ENCODE measurements around the gene AGAP9. TPM values are rescaled to one million over a fixed set of nuclear protein-coding genes. Genes with fewer than 3 reads are reported as not detected.
"Not testable (repeated sequence)": the region's sequence is repeated elsewhere in the genome, so short reads cannot be mapped to it uniquely, and the experiment has no call there.

AGAP9 gene
- total RNA-seq, 2 donors from 2014 or later = 12.0 to 14.5 TPM

DNA sequence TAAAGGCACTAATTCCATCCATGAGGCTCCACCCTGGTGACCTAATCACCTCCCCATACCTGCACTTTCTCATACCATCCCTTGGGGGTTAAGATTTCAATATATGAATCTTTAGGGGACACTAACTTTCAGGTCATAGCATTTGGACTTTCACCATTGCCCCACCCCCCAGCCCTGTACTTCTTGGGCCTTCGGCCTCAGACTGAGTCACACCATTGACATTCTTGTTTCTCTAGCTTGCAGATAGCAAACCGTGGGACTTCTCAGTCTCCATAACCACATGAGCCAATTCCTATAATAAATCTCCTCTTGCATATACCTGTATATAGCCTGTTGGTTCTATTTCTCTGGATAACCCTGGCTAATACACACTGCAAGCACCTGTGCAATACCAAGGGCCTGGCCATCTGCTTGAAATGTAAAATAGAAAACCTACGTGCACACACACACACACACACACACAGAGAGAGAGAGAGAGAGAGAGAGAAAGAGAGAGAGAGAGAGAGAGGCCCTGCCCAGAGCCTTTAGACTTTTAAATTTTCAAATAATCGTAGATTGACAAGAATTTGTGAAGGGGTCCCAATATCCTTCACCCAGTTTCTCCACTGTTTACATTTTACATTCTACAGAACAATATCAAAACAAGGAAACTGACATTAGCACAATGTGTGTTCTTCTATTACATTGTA, 64.8 kb downstream of the AGAP9 start:
- DNase-seq (no peak), ATAC-seq (no peak)
- no peaks in the 10 kb centered on the region for H3K9me3 ChIP-seq (ENCODE audit: control insufficient read depth, low read length, poor library complexity, severe bottlenecking)
- no peak overlapping the region for H3K27ac Mint-ChIP-seq
- H3K4me1 Mint-ChIP-seq = peaks cover 6% of the 10 kb centered on the region
- H3K27me3 Mint-ChIP-seq = peaks cover 49% of the 10 kb centered on the region
- H3K4me3 Mint-ChIP-seq = no peak overlapping the region
- H3K36me3 Mint-ChIP-seq (ENCODE audit: low read depth) = peaks cover 2% of the 10 kb centered on the region

DNA sequence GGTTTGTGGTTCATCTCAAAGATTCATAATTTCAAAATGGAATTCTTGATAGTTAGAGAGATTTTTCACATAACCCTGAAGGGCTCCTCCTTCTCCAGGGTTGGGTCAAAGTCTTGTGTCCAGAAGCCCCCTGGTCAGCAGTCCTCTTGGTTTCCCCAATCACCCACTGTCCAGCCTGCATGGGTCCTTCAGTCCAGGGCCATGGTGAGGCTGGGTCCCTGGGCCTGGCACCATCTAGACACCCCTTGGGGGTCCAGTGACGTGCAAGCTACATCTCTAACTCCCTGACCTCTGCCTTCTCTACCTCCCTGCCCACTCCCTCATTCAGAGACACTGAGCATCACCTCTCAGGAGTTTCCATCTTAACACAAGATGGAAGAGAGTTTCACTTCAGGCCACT, 65.6 kb downstream of the AGAP9 start:
- no peak for ATAC-seq
- Mint-ChIP-seq H3K4me1 (peaks cover 9% of the 10 kb centered on the region), H3K36me3 (ENCODE audit: low read depth) (peaks cover 5% of the 10 kb centered on the region), H3K27me3 (peaks cover 55% of the 10 kb centered on the region), H3K4me3 (no peak overlapping the region), H3K27ac (no peak overlapping the region)
- no peak for DNase-seq
- H3K9me3 ChIP-seq (ENCODE audit: control insufficient read depth, low read length, poor library complexity, severe bottlenecking) = no peaks in the 10 kb centered on the region

DNA sequence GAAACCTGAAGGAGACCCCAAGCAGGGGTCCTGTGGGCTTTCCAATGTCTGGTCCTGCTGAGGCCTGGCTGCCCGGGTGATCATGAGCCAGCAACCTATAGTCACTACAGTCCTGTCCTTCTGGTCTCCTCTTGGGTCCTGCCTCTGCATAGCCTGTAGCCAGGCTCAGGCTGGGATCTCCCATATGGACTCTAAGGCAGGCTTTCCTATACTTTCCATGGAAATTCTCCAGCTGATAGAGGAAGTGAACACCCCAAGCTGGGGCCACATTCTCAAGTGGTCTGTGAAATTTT, 66.0 kb downstream of the AGAP9 start:
- Mint-ChIP-seq H3K36me3 (ENCODE audit: low read depth) (peaks cover 5% of the 10 kb centered on the region), H3K27ac (no peak overlapping the region), H3K4me1 (peaks cover 9% of the 10 kb centered on the region), H3K27me3 (peaks cover 57% of the 10 kb centered on the region), H3K4me3 (no peak overlapping the region)
- DNase-seq (no peak), ATAC-seq (no peak)
- H3K9me3 ChIP-seq (ENCODE audit: control insufficient read depth, low read length, poor library complexity, severe bottlenecking) = no peaks in the 10 kb centered on the region

DNA sequence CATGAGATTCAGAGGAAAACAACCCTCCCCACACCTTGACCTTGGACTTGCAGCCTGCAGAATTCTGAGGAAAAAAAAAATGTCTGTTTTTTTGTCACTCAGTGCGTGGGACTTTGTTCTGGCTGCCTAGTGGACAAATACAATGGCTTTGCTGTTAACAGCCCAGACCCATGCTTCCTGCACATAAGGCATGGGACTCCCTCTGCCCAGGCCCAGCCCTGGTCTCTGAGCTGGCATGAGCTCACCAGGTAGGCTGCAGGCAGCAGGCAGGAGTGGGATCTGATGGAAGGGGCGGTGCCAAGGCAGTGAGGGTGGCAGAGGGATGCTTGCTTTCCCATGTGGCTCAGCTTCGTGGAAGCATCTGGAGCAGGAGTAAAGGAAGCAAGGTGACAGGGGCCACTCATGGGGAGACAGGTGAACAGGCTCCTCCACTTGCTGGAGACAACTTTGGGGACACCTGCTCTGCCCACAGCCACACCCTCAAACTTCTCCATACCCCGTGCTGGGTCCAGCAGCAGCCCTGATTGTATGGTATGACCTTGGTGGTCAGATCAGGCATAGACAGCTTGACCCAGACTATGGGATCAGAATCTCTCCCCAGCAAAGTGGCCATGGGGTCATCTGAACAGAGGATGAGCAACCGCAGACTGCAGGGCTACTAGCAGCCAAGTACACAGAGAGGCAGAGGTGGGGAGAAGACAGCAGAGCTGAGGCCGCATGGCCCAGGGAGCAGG, 66.5 kb downstream of the AGAP9 start:
- H3K9me3 ChIP-seq (ENCODE audit: control insufficient read depth, low read length, poor library complexity, severe bottlenecking) = no peaks in the 10 kb centered on the region
- Mint-ChIP-seq H3K27ac (no peak overlapping the region), H3K36me3 (ENCODE audit: low read depth) (peaks cover 5% of the 10 kb centered on the region), H3K4me3 (no peak overlapping the region), H3K27me3 (peaks cover 59% of the 10 kb centered on the region), H3K4me1 (peaks cover 9% of the 10 kb centered on the region)
- DNase-seq (no peak), ATAC-seq (no peak)

DNA sequence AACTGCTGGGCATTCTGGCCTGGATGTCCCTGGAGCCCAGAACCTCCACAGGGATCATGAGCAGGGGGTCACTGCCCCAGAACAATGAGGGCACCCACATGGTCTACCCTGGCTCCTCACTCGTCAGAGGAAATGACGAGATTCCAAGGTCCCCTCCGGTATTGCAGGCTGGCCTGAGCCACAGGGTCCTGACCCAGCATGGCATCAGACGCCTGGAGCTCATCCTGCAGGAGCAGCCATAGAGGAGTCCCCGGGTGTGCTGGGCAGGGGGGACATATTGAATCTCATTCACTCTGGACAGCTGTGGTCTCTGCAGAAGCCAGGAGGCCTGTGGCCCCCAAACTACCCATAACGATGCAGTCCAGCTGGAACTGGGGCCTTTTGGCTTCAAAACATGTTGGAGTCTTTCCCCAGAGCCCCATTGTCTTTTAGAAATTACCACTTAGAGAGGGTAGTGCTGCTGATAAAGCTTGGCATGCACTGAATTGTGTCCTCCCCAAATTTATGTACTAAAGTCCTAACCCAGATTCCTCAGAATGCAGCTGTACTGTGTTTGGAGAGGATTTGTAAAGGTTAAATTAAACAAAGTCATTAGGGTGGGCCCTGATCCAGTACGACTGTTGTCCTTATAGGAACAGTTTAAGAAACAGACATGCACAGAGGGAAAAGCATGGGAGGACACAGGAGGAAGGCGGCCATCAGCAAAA, 67.2 kb downstream of the AGAP9 start:
- H3K36me3 Mint-ChIP-seq (ENCODE audit: low read depth) = peaks cover 5% of the 10 kb centered on the region
- H3K9me3 ChIP-seq (ENCODE audit: control insufficient read depth, low read length, poor library complexity, severe bottlenecking) = no peaks in the 10 kb centered on the region
- H3K4me3 Mint-ChIP-seq = no peak overlapping the region
- H3K27me3 Mint-ChIP-seq = peaks cover 53% of the 10 kb centered on the region
- ATAC-seq (no peak), DNase-seq (no peak)
- peaks cover 9% of the 10 kb centered on the region for H3K4me1 Mint-ChIP-seq
- no peak overlapping the region for H3K27ac Mint-ChIP-seq

DNA sequence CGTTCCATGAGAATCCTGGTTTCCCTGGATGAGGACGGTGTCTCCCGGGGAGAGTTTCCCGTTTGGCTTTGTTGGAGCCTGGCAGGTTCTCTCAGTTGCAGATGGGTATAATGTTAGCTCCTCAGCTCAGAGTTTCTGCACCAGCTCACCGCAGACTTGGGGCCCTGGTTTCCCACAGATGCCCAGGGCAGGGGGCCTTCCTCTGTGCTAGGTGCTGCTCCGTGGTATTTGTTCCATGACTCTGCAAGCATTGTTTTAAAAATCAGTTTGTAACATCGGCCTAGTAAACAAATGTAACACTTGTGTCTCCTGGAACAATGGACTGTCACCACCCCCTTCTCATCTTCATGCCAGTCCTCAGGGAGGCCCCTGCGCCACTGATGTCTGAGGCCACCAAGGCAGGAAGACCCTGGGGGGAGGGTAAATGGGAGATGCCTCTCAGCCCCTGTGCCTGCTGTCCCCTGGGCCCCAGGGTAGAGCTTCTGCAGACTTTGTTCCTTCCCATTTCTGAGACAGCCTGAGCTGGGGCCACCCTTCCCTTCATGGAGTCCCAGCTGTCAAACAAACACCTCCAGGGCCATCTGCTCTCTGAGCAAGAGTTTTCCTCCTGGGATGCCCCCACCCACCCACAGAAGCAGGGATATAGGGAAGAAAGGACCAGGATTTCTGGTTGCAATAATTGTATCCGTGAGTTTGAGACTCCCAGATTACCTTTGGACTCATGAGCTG, 67.9 kb downstream of the AGAP9 start:
- not testable (repeated sequence) for H3K27ac Mint-ChIP-seq; H3K4me1 Mint-ChIP-seq; H3K9me3 ChIP-seq (ENCODE audit: control insufficient read depth, low read length, poor library complexity, severe bottlenecking); DNase-seq; H3K4me3 Mint-ChIP-seq; H3K36me3 Mint-ChIP-seq (ENCODE audit: low read depth); ATAC-seq
- H3K27me3 Mint-ChIP-seq = peaks cover 52% of the 10 kb centered on the region

DNA sequence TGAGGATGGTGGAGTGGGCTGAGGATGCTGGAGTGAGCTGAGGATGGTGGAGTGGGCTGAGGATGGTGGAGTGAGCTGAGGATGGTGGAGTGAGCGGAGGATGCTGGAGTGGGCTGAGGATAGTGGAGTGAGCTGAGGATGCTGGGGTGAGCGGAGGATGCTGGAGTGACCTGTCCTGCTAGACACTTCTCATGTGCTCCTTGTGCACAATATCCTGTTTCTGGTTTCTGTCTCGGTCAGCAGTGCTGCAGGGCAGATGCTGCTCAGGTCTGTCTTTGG, 68.7 kb downstream of the AGAP9 start:
- H3K9me3 ChIP-seq (ENCODE audit: control insufficient read depth, low read length, poor library complexity, severe bottlenecking) = no peaks in the 10 kb centered on the region
- DNase-seq (no peak), ATAC-seq (no peak)
- Mint-ChIP-seq H3K27me3 (peaks cover 52% of the 10 kb centered on the region), H3K36me3 (ENCODE audit: low read depth) (peaks cover 5% of the 10 kb centered on the region), H3K4me3 (no peak overlapping the region), H3K27ac (no peak overlapping the region), H3K4me1 (peaks cover 7% of the 10 kb centered on the region)

DNA sequence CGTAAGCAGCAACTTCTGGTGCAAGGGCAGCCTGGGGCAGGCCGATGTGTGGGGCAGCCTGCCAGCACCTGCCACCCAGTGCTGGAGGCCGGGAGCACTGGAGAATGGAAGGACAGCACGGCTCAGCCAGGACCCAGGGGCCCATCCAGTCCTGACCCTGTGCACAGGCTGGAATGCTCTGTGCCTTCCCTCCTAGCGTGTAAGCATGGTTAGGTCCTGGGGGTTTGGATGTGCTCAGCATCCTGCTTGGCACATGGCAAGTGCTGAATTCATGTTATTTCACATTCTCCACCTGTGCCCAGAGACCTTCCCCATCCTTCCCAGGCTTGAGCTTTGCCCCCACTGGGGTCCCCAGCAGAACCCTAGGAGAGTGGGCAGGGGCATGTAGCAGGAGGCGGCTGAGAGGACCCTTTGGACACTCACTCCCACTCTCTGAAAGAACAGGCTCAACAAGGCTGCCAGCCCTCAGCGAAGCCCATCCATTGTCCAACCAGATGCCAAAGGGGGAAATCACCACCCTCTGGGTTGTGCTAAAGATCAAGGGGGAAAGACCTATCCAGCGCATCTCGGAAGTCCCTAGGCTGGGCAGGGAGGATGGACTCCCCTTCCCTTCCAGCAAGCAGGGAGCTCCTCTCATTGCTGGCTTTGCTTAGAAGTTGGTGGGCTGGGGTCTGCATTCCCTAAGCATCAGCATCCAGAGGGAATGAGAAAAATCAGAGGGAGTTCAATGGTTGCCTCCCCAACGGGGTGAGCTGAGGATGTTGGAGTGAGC, 69.2 kb downstream of the AGAP9 start:
- no peaks in the 10 kb centered on the region for H3K9me3 ChIP-seq (ENCODE audit: control insufficient read depth, low read length, poor library complexity, severe bottlenecking)
- Mint-ChIP-seq H3K4me3 (no peak overlapping the region), H3K27ac (no peak overlapping the region), H3K4me1 (peaks cover 7% of the 10 kb centered on the region), H3K27me3 (peaks cover 52% of the 10 kb centered on the region), H3K36me3 (ENCODE audit: low read depth) (peaks cover 5% of the 10 kb centered on the region)
- DNase-seq = no peak
- no peak for ATAC-seq

DNA sequence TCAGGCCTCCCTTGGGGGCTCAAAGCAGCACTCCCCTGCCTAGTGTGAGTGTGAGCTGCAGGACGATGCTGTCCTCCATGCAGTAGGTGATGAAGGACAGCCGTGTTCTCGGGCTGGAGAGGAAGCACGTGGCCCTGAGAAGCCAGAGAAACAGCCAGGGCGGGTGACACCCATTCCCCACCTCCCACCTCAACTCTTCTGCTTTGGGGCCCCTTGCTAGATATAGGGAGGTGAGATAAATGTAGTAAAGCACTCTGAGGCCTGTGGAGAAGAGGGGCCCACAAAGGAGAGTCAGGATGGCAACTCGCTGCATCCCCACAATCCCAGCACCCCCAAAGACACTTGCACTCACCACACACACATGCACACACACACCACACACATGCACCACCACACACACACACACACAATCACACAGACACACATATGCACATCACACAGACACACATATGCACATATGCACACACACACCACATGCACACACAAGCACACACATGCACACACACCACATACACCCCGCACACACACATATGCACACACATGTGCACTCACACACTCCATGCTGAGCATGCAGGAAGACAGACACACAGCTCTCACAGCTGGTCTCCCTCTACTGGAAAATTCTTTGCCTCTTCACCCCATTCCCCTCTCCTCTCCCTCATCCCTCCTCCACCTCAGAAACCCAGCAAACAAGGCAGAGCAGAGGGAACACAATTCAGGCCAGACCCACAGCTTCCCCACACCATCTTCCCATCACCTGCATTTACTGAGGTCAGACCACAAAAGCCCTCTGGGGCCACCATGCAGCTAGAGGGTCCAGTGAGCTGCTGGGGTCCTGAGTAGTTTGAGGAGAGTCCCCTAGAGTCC, 70.1 kb downstream of the AGAP9 start:
- H3K27me3 Mint-ChIP-seq = peaks cover 45% of the 10 kb centered on the region
- H3K36me3 Mint-ChIP-seq (ENCODE audit: low read depth) = peaks cover 6% of the 10 kb centered on the region
- H3K27ac Mint-ChIP-seq = no peak overlapping the region
- ATAC-seq = no peak
- no peak for DNase-seq
- peaks cover 7% of the 10 kb centered on the region for H3K4me1 Mint-ChIP-seq
- no peaks in the 10 kb centered on the region for H3K9me3 ChIP-seq (ENCODE audit: control insufficient read depth, low read length, poor library complexity, severe bottlenecking)
- H3K4me3 Mint-ChIP-seq = no peak overlapping the region

DNA sequence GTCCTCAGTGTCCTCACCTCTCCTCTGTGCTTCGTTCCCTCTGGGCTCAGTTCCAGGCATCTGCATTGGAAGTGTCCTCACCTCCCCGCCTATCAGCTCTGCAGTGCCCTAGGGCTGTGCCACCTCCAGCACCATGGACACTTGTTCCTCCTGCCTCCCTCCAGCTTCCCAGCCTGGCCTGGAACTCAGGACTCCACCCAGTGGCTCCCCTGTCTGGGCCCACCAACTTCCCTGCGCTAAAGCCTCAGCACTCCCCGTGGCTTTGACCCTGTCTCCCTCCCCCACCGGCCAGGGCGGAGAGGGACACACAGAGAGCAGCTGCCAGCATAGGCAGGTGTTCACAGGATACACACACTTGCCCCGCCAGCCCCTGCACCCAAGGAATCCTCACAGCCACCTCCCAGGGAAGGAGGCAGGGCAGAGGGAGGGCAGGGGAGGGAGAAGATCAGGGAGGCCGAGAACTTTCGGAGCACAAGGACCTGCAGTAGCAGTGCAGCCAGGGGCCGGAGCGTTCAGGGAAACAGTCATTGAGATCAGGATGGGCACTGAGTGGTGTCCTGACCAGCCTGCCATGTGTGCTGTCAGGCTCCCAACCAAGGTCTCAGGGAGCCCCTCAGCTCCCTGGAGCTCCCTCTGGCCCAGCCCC, 70.8 kb downstream of the AGAP9 start:
- Mint-ChIP-seq H3K27ac (no peak overlapping the region), H3K36me3 (ENCODE audit: low read depth) (peaks cover 7% of the 10 kb centered on the region), H3K4me1 (peaks cover 7% of the 10 kb centered on the region), H3K4me3 (no peak overlapping the region), H3K27me3 (peaks cover 38% of the 10 kb centered on the region)
- H3K9me3 ChIP-seq (ENCODE audit: control insufficient read depth, low read length, poor library complexity, severe bottlenecking) = no peaks in the 10 kb centered on the region
- no peak for ATAC-seq
- DNase-seq = no peak

DNA sequence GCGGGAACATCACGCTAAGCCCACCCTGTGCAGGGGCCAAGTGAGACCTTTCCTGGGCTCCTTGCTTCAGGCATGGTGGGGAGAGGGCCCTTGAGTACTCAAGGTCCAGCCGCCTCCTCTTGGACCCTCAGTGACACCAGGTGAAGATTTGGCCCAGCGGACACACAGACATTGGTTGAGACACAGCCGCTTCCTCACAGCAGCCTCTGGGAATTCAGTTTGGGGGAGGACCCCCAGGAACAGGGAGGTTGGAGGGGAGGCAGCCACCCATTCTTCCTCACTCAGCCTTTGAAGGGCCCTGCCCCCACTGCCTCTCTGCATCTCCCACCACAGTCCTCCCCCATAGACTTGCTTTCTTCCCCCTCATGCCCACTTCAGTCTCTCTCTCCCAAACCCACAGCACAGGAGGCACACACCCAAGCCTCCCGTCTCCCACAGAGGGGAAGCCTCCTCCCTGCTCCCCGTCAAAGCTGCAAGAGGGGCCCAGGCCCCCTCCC, 71.4 kb downstream of the AGAP9 start:
- ATAC-seq (no peak), DNase-seq (no peak)
- no peak overlapping the region for H3K27ac Mint-ChIP-seq
- H3K4me3 Mint-ChIP-seq = no peak overlapping the region
- H3K9me3 ChIP-seq (ENCODE audit: control insufficient read depth, low read length, poor library complexity, severe bottlenecking) = no peaks in the 10 kb centered on the region
- H3K36me3 Mint-ChIP-seq (ENCODE audit: low read depth) = peaks cover 7% of the 10 kb centered on the region
- peaks cover 7% of the 10 kb centered on the region for H3K4me1 Mint-ChIP-seq
- H3K27me3 Mint-ChIP-seq = peaks cover 36% of the 10 kb centered on the region
